Astrocyte (in vitro differentiated cells and primary cell): ENCODE results near the gene CACNG3. TPM values are rescaled to one million over a fixed set of nuclear protein-coding genes. Genes with fewer than 3 reads are reported as not detected.

Experiments used
- DNase-seq: peaks from one replicate; pipeline ENCODE4 v3.0.0-alpha.2; 2010; ENCODE audit warnings: low read depth
- FAIRE-seq: peaks from 2 replicates; lab custom pipeline; 2011; peaks lifted over from hg19 to GRCh38; lab: Jason Lieb, UNC
- H2AFZ ChIP-seq: 2 replicates; pipeline ENCODE4 v1.6.0; 2012; ENCODE audit warnings: low read depth, low read length, inconsistent platforms
- H3K27ac ChIP-seq: 2 replicates; pipeline ENCODE4 v1.5.1; 2011; ENCODE audit warnings: low read depth, low read length, inconsistent platforms
- H3K27me3 ChIP-seq: 2 replicates; pipeline ENCODE4 v1.6.0; 2011; ENCODE audit warnings: low read length, inconsistent platforms; ENCODE audit not compliant: insufficient read depth
- H3K36me3 ChIP-seq: 2 replicates; pipeline ENCODE4 v1.5.1; 2011; ENCODE audit warnings: low read length, inconsistent platforms; ENCODE audit not compliant: insufficient read depth
- H3K4me1 ChIP-seq: 2 replicates; pipeline ENCODE4 v1.5.1; 2011; ENCODE audit warnings: low read length, inconsistent platforms; ENCODE audit not compliant: insufficient read depth
- H3K4me2 ChIP-seq: 2 replicates; pipeline ENCODE4 v1.6.0; 2012; ENCODE audit warnings: low read length, inconsistent platforms
- H3K4me3 ChIP-seq: 2 replicates; pipeline ENCODE4 v1.5.1; 2011; ENCODE audit warnings: low read depth, mild to moderate bottlenecking, low read length, inconsistent platforms; ENCODE audit not compliant: insufficient read depth
- H3K79me2 ChIP-seq: 2 replicates; pipeline ENCODE4 v1.6.0; 2012; ENCODE audit warnings: mild to moderate bottlenecking, low read length, inconsistent platforms; ENCODE audit not compliant: insufficient read depth
- H3K9ac ChIP-seq: 2 replicates; pipeline ENCODE4 v1.6.0; 2012; ENCODE audit warnings: mild to moderate bottlenecking, low read length, inconsistent platforms
- H3K9me3 ChIP-seq: 2 replicates; pipeline ENCODE4 v1.5.1; 2012; ENCODE audit warnings: low read depth, mild to moderate bottlenecking, low read length, inconsistent platforms; ENCODE audit not compliant: insufficient read depth
- H4K20me1 ChIP-seq: 2 replicates; pipeline ENCODE4 v1.6.0; 2012; ENCODE audit warnings: low read length, inconsistent platforms; ENCODE audit not compliant: insufficient read depth
- H3K27ac Mint-ChIP-seq: one replicate; pipeline ENCODE4 v1.8.0; 2021; ENCODE audit warnings: mild to moderate bottlenecking, mixed read lengths; ENCODE audit not compliant: unreplicated experiment
- H3K27me3 Mint-ChIP-seq: one replicate; pipeline ENCODE4 v1.8.0; 2021; ENCODE audit warnings: low read depth, mixed read lengths; ENCODE audit not compliant: unreplicated experiment
- H3K36me3 Mint-ChIP-seq: one replicate; pipeline ENCODE4 v1.8.0; 2021; ENCODE audit warnings: low read depth, mixed read lengths; ENCODE audit not compliant: unreplicated experiment
- H3K4me1 Mint-ChIP-seq: one replicate; pipeline ENCODE4 v1.8.0; 2021; ENCODE audit warnings: low read depth, mixed read lengths; ENCODE audit not compliant: unreplicated experiment
- H3K4me3 Mint-ChIP-seq: one replicate; pipeline ENCODE4 v1.8.0; 2021; ENCODE audit warnings: mild to moderate bottlenecking, moderate library complexity, mixed read lengths; ENCODE audit not compliant: unreplicated experiment
- H3K9me3 Mint-ChIP-seq: one replicate; pipeline ENCODE4 v1.8.0; 2021; ENCODE audit warnings: mild to moderate bottlenecking, mixed read lengths; ENCODE audit not compliant: unreplicated experiment
- CTCF ChIP-seq: IDR thresholded peaks from 2 replicates; pipeline ENCODE4 v1.5.1; 2011; ENCODE audit warnings: low read depth, mild to moderate bottlenecking, inconsistent platforms, low read length, moderate library complexity; ENCODE audit not compliant: insufficient read depth
- EZH2 ChIP-seq: IDR thresholded peaks from 2 replicates; pipeline ENCODE4 v1.6.1; 2012; ENCODE audit warnings: mild to moderate bottlenecking, low read length, inconsistent platforms; ENCODE audit not compliant: insufficient read depth
- total RNA-seq: library from RNA; stranded (reverse); gene quantifications from 2 replicates; pipeline ENCODE4 v1.2.1, GENCODE V29; 2021

The CACNG3 gene
- total RNA-seq, 1 donor from 2014 or later = not detected

GRCh38 chr16:24394341-24394740 is 138.2 kb downstream of the CACNG3 start:
- no peak overlapping the region for H3K4me3 Mint-ChIP-seq
- no peaks in the 10 kb centered on the region for H3K36me3 ChIP-seq
- no peaks in the 10 kb centered on the region for H3K4me1 ChIP-seq
- no peak overlapping the region for H3K27ac Mint-ChIP-seq
- no peak for TF ChIP-seq EZH2
- TF ChIP-seq CTCF = no peak
- H3K9me3 Mint-ChIP-seq = no peaks in the 10 kb centered on the region
- DNase-seq (no peak), FAIRE-seq (no peak)
- H3K27me3 Mint-ChIP-seq = peaks cover 9% of the 10 kb centered on the region
- no peaks in the 10 kb centered on the region for H3K27me3 ChIP-seq
- no peak overlapping the region for H3K9ac ChIP-seq
- H3K27ac ChIP-seq = no peak overlapping the region
- H3K36me3 Mint-ChIP-seq = no peaks in the 10 kb centered on the region
- no peak overlapping the region for H3K4me3 ChIP-seq
- no peaks in the 10 kb centered on the region for H3K4me1 Mint-ChIP-seq
- H3K79me2 ChIP-seq = no peaks in the 10 kb centered on the region
- H3K4me2 ChIP-seq = no peak overlapping the region
- H3K9me3 ChIP-seq = no peaks in the 10 kb centered on the region
- H4K20me1 ChIP-seq = no peaks in the 10 kb centered on the region
- H2AFZ ChIP-seq = no peak overlapping the region

- H2AFZ ChIP-seq = no peak overlapping the region
- Mint-ChIP-seq H3K36me3 (no peaks in the 10 kb centered on the region), H3K4me3 (no peak overlapping the region), H3K27ac (no peak overlapping the region), H3K4me1 (no peaks in the 10 kb centered on the region), H3K27me3 (peaks cover 12% of the 10 kb centered on the region), H3K9me3 (peaks cover 1% of the 10 kb centered on the region)
- H3K9ac ChIP-seq = no peak overlapping the region
- no peaks in the 10 kb centered on the region for H3K9me3 ChIP-seq
- DNase-seq (no peak), FAIRE-seq (no peak)
- no peaks in the 10 kb centered on the region for H3K4me1 ChIP-seq
- TF ChIP-seq CTCF = no peak
- no peak for TF ChIP-seq EZH2
- H3K79me2 ChIP-seq = no peaks in the 10 kb centered on the region
- no peaks in the 10 kb centered on the region for H4K20me1 ChIP-seq
- H3K27me3 ChIP-seq = no peaks in the 10 kb centered on the region
- no peak overlapping the region for H3K27ac ChIP-seq
- H3K4me3 ChIP-seq = no peak overlapping the region
- H3K4me2 ChIP-seq = no peak overlapping the region
- no peaks in the 10 kb centered on the region for H3K36me3 ChIP-seq
These were observed 140.5 kb downstream of the CACNG3 start for GRCh38 chr16:24396350-24397271.

DNA sequence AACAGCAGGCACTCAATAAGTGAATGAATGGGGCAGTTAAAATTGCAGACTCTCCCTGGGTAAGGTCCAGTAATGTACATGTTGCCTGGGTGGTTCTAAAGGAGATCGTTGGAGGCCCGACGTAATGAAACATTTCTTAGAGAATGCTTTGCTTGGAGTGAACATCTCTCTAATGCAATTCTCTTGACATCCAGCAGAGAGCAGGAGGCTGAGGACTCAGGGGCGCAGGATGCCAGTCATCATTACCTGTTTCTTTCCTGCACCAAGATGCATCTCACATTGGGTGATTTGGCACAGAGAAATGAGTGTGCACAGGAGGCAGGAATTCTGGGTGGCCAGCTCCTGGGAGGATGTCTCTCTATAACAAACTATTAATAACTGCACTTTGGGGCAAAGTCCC is 152.9 kb downstream of the CACNG3 start:
- H2AFZ ChIP-seq = no peak overlapping the region
- no peaks in the 10 kb centered on the region for H3K4me1 ChIP-seq
- Mint-ChIP-seq H3K4me3 (no peak overlapping the region), H3K4me1 (no peaks in the 10 kb centered on the region), H3K27me3 (peaks cover 16% of the 10 kb centered on the region), H3K9me3 (peaks cover 3% of the 10 kb centered on the region), H3K36me3 (no peaks in the 10 kb centered on the region), H3K27ac (no peak overlapping the region)
- H3K79me2 ChIP-seq = no peaks in the 10 kb centered on the region
- no peaks in the 10 kb centered on the region for H3K9me3 ChIP-seq
- H3K27me3 ChIP-seq = no peaks in the 10 kb centered on the region
- no peak overlapping the region for H3K4me3 ChIP-seq
- no peak overlapping the region for H3K4me2 ChIP-seq
- FAIRE-seq = no peak
- no peak for DNase-seq
- no peaks in the 10 kb centered on the region for H3K36me3 ChIP-seq
- no peak overlapping the region for H3K27ac ChIP-seq
- H4K20me1 ChIP-seq = no peaks in the 10 kb centered on the region
- TF ChIP-seq EZH2 (no peak), CTCF (no peak)
- H3K9ac ChIP-seq = no peak overlapping the region
